HCT116 (cell line): ENCODE data around the gene MVK. TPM values are rescaled to one million over a fixed set of nuclear protein-coding genes. Genes with fewer than 3 reads are reported as not detected.

ENCODE experiments used
- ATAC-seq: fragments of 200-7000 bp; cut with Tn5 transposase; 2 replicates; pipeline ENCODE4 v1.9.1; 2020; ENCODE audit warnings: mild to moderate bottlenecking, moderate library complexity
- BruUV-seq: library from RNA; stranded (reverse); fragments of 400-500 nt; replicated peaks from 2 replicates; lab custom pipeline; 2021; lab: Mats Ljungman, UMichigan
- CTCF ChIA-PET: fragments of 300-600 bp; sonication (Branson Sonifier 250); formaldehyde crosslinking; loops from one replicate; lab custom pipeline; 2021; ENCODE audit warnings: antibody characterized with exemption; lab: Charles Lee
- POLR2A ChIA-PET: fragments of 300-600, 350-600 bp; sonication (Branson Sonifier 250); formaldehyde crosslinking; loops from one replicate; lab custom pipeline; 2021; ENCODE audit warnings: antibody characterized with exemption; lab: Charles Lee
- RAD21 ChIA-PET, 2 experiments: fragments of 300-600 bp; sonication (Branson Sonifier 250); formaldehyde crosslinking; loops; one replicate each; lab custom pipeline; 2023; ENCODE audit warnings: low total read pairs in 2 of 2; ENCODE audit not compliant: uncharacterized antibody in 2 of 2, unreplicated experiment in 2 of 2, low non-redundant PET in 1 of 2; lab: Charles Lee
- DNase-seq: peaks from one replicate; pipeline ENCODE4 v3.0.0-alpha.2; 2010; ENCODE audit warnings: low read depth, low spot score
- H2AFZ ChIP-seq: fragments of 200-600 bp; shearing (Covaris generic), sonication (generic); 2 replicates; pipeline ENCODE4 v1.6.1; 2017; ENCODE audit warnings: low read depth, mixed run types, mixed read lengths, antibody characterized with exemption, low read length; ENCODE audit not compliant: poor library complexity, severe bottlenecking
- H3K27ac ChIP-seq: 2 replicates; pipeline ENCODE4 v1.5.1; 2012; ENCODE audit warnings: low read depth, low read length
- H3K27me3 ChIP-seq: fragments of 200-600 bp; sonication (generic); 2 replicates; pipeline ENCODE4 v1.6.1; 2016; ENCODE audit warnings: mixed run types, low read length, mixed read lengths; ENCODE audit not compliant: insufficient read depth
- H3K36me3 ChIP-seq, 2 experiments: fragments of 200-500 bp in 1 of 2; fragments of 200-600 bp in 1 of 2; sonication (Bioruptor generic) in 1 of 2; sonication (generic) in 1 of 2; 2 replicates each; pipeline versions ENCODE4 v1.5.1 to v1.6.1; 2014 to 2016; ENCODE audit warnings: low read length in 2 of 2, inconsistent platforms in 1 of 2, mixed read lengths in 1 of 2, mixed run types in 1 of 2; ENCODE audit not compliant: insufficient read depth in 2 of 2, control insufficient read depth in 1 of 2
- H3K4me1 ChIP-seq, 2 experiments: fragments of 200-600 bp in 1 of 2; sonication (generic) in 1 of 2; 2 replicates each; pipeline versions ENCODE4 v1.5.1 to v1.6.1; 2012 to 2017; ENCODE audit warnings: low read length in 2 of 2, inconsistent platforms in 1 of 2, mild to moderate bottlenecking in 1 of 2, mixed read lengths in 1 of 2, mixed run types in 1 of 2, moderate library complexity in 1 of 2; ENCODE audit not compliant: insufficient read depth in 2 of 2, control insufficient read depth in 1 of 2
- H3K4me2 ChIP-seq: fragments of 200-600 bp; sonication (generic); 2 replicates; pipeline ENCODE4 v1.6.1; 2017; ENCODE audit warnings: mixed run types, low read length, mixed read lengths
- H3K4me3 ChIP-seq, 2 experiments: fragments of 200-600 bp in 1 of 2; sonication (generic) in 1 of 2; replicated peaks in 1 of 2; 2 replicates each; pipeline ENCODE4 v1.5.1; 2011 to 2016; ENCODE audit warnings: low read length in 2 of 2, control low read depth in 1 of 2, low read depth in 1 of 2, mild to moderate bottlenecking in 1 of 2, mixed read lengths in 1 of 2, mixed run types in 1 of 2
- H3K79me2 ChIP-seq: fragments of 200-600 bp; sonication (generic); 2 replicates; pipeline ENCODE4 v1.6.1; 2017; ENCODE audit warnings: mild to moderate bottlenecking, mixed run types, low read length, moderate library complexity, mixed read lengths; ENCODE audit not compliant: insufficient read depth
- H3K9ac ChIP-seq: fragments of 200-600 bp; sonication (generic); 2 replicates; pipeline ENCODE4 v1.6.1; 2016; ENCODE audit warnings: low read length, mixed read lengths
- H3K9me2 ChIP-seq: fragments of 200-600 bp; sonication (generic), shearing (Covaris generic); 2 replicates; pipeline ENCODE4 v1.6.1; 2017; ENCODE audit warnings: mixed run types, mild to moderate bottlenecking, moderate library complexity; ENCODE audit not compliant: insufficient read depth
- H3K9me3 ChIP-seq, 2 experiments: fragments of 200-500 bp in 1 of 2; fragments of 200-600 bp in 1 of 2; sonication (Bioruptor generic) in 1 of 2; sonication (generic) in 1 of 2; 2 replicates each; pipeline ENCODE4 v1.6.1; 2014 to 2017; ENCODE audit warnings: low read length in 2 of 2, mixed read lengths in 2 of 2, inconsistent platforms in 1 of 2, low read depth in 1 of 2, mild to moderate bottlenecking in 1 of 2, mixed run types in 1 of 2, moderate library complexity in 1 of 2; ENCODE audit not compliant: control insufficient read depth in 1 of 2, insufficient read depth in 1 of 2
- H4K20me1 ChIP-seq: fragments of 200-600 bp; sonication (generic), shearing (Covaris generic); 2 replicates; pipeline ENCODE4 v1.6.1; 2017; ENCODE audit warnings: mixed run types, mild to moderate bottlenecking, moderate library complexity; ENCODE audit not compliant: insufficient read depth
- CEBPB ChIP-seq: IDR thresholded peaks from 2 replicates; pipeline ENCODE4 v1.6.1; 2012; ENCODE audit warnings: low read depth
- EGR1 ChIP-seq: IDR thresholded peaks from 2 replicates; pipeline ENCODE4 v1.6.1; 2012; ENCODE audit warnings: low read depth
- ELF1 ChIP-seq: IDR thresholded peaks from 2 replicates; pipeline ENCODE4 v1.6.1; 2012; ENCODE audit warnings: low read depth, borderline replicate concordance
- EZH2phosphoT487 ChIP-seq: fragments of 200-600 bp; IDR thresholded peaks from 2 replicates; pipeline ENCODE4 v1.6.1; 2018; ENCODE audit warnings: antibody characterized with exemption, borderline replicate concordance
- POLR2A ChIP-seq: IDR thresholded peaks from 2 replicates; pipeline ENCODE4 v1.7.0; 2011; ENCODE audit warnings: borderline replicate concordance; ENCODE audit not compliant: insufficient read depth, insufficient read length; ENCODE audit errors: extremely low read depth
- SIN3A ChIP-seq: IDR thresholded peaks from 2 replicates; pipeline ENCODE4 v1.6.1; 2012; ENCODE audit warnings: low read depth
- SP1 ChIP-seq: IDR thresholded peaks from 2 replicates; pipeline ENCODE4 v1.6.1; 2012; ENCODE audit warnings: low read depth
- TCF7L2 ChIP-seq: IDR thresholded peaks from 2 replicates; pipeline ENCODE4 v1.7.0; 2011; ENCODE audit warnings: borderline replicate concordance, inconsistent platforms; ENCODE audit not compliant: insufficient read depth, insufficient read length; ENCODE audit errors: extremely low read depth
- YY1 ChIP-seq: IDR thresholded peaks from 2 replicates; pipeline ENCODE4 v1.6.1; 2011; ENCODE audit warnings: low read length, low read depth, moderate library complexity, mild to moderate bottlenecking; ENCODE audit not compliant: insufficient replicate concordance; ENCODE audit errors: extremely low read depth
- ZNF274 ChIP-seq: fragments of 200-500 bp; sonication (Bioruptor generic); IDR thresholded peaks from 2 replicates; pipeline ENCODE4 v1.6.1; 2014; ENCODE audit warnings: mild to moderate bottlenecking, low read depth, low read length, inconsistent platforms
- intact Hi-C: fragments of 100-400 bp; cut with micrococcal nuclease; formaldehyde crosslinking; loops from 2 replicates; pipeline ENCODE4 v1.10.0; 2022
- total RNA-seq: library from RNA; stranded (reverse); gene quantifications from one replicate; pipeline ENCODE4 v1.2.1, GENCODE V29; 2021; ENCODE audit not compliant: unreplicated experiment
- TF ChIP-seq, protein P1 (sequence below): IDR thresholded peaks from 2 replicates; pipeline ENCODE4 v1.6.1; 2012
- TF ChIP-seq, protein P2 (sequence below): IDR thresholded peaks from 2 replicates; pipeline ENCODE4 v1.6.1; 2011; ENCODE audit warnings: mild to moderate bottlenecking, low read length, moderate library complexity; ENCODE audit not compliant: insufficient replicate concordance; ENCODE audit errors: extremely low read depth
- TF ChIP-seq, protein P3 (sequence below), 3 experiments: fragments of 200-600 bp in 1 of 3; sonication (generic) in 1 of 3; IDR thresholded peaks in 2 of 3; conservative IDR thresholded peaks in 1 of 3; 2 replicates each; pipeline ENCODE4 v1.5.1; 2012 to 2017; ENCODE audit warnings: low read depth in 2 of 3, low read length in 2 of 3, antibody characterized with exemption in 1 of 3, borderline replicate concordance in 1 of 3, control low read depth in 1 of 3, mild to moderate bottlenecking in 1 of 3, mixed read lengths in 1 of 3, mixed run types in 1 of 3, moderate library complexity in 1 of 3; ENCODE audit not compliant: insufficient read depth in 1 of 3
- TF ChIP-seq, protein P4 (sequence below): IDR thresholded peaks from 2 replicates; pipeline ENCODE4 v1.6.1; 2012
- TF ChIP-seq, protein P5 (sequence below): IDR thresholded peaks from 2 replicates; pipeline ENCODE4 v1.6.1; 2012; ENCODE audit warnings: low read depth

The MVK gene
- total RNA-seq, 1 experiment from 2014 or later, result 17.3 TPM

DNA sequence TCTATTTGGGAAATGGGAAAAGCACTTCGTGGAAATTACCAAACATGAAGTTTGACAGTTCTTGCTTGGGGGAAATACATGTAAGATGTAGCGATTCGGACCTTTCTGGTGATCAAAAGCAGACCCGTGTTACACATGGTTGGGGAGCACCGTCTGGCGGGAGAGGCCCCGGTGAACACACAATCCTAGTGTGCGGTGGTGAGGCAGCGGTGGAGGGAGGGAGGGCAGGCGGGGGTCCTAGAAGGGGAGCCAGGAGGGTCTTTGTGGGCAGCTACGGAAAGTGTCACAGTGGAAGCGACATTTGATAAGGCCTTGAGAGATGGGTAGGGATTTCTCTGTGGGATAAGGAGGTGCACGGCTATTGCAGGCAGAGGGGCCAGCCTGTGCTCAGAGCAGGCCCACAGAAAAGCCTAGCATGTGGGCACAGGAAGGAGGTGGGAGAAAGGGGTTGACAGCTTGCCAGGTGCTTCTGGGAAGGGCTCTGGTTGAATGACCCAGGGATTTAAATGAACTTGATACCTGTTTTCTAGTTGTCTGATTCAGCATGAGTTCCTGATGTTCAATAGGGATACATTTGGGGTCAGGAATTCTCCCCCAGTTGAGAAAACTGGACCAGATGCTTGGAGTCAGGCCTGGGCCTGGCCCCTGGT, 7.2 kb downstream of the MVK start:
- Histone ChIP-seq H3K4me3 (no peak overlapping the region), H3K4me1 (peaks cover 11 to 17% of the 10 kb centered on the region in 2 experiments), H3K79me2 (no peaks in the 10 kb centered on the region), H3K27me3 (no peaks in the 10 kb centered on the region), H4K20me1 (no peaks in the 10 kb centered on the region), H3K36me3 (peaks cover 9% of the 10 kb centered on the region in 2 experiments; a peak in 1 of 4 replicates), H3K9me2 (no peaks in the 10 kb centered on the region), H3K9me3 (no peaks in the 10 kb centered on the region), H3K9ac (no peak overlapping the region), H2AFZ (no peak overlapping the region), H3K4me2 (no peak overlapping the region), H3K27ac (no peak overlapping the region)
- intact Hi-C loops, result no loop called here
- ATAC-seq (no peak), DNase-seq (no peak)
- POLR2A ChIA-PET, result no interaction called here
- no TSS peak for BruUV-seq
- TF ChIP-seq, protein P1, sequence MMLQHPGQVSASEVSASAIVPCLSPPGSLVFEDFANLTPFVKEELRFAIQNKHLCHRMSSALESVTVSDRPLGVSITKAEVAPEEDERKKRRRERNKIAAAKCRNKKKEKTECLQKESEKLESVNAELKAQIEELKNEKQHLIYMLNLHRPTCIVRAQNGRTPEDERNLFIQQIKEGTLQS, result no peak
- TF ChIP-seq TCF7L2 (no peak), EZH2phosphoT487 (no peak), ZNF274 (no peak), SP1 (no peak), YY1 (no peak), ELF1 (no peak), EGR1 (no peak), SIN3A (no peak), POLR2A (no peak), CEBPB (no peak)
- TF ChIP-seq, protein P2, sequence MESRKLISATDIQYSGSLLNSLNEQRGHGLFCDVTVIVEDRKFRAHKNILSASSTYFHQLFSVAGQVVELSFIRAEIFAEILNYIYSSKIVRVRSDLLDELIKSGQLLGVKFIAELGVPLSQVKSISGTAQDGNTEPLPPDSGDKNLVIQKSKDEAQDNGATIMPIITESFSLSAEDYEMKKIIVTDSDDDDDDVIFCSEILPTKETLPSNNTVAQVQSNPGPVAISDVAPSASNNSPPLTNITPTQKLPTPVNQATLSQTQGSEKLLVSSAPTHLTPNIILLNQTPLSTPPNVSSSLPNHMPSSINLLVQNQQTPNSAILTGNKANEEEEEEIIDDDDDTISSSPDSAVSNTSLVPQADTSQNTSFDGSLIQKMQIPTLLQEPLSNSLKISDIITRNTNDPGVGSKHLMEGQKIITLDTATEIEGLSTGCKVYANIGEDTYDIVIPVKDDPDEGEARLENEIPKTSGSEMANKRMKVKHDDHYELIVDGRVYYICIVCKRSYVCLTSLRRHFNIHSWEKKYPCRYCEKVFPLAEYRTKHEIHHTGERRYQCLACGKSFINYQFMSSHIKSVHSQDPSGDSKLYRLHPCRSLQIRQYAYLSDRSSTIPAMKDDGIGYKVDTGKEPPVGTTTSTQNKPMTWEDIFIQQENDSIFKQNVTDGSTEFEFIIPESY, result no peak
- TF ChIP-seq, protein P3, sequence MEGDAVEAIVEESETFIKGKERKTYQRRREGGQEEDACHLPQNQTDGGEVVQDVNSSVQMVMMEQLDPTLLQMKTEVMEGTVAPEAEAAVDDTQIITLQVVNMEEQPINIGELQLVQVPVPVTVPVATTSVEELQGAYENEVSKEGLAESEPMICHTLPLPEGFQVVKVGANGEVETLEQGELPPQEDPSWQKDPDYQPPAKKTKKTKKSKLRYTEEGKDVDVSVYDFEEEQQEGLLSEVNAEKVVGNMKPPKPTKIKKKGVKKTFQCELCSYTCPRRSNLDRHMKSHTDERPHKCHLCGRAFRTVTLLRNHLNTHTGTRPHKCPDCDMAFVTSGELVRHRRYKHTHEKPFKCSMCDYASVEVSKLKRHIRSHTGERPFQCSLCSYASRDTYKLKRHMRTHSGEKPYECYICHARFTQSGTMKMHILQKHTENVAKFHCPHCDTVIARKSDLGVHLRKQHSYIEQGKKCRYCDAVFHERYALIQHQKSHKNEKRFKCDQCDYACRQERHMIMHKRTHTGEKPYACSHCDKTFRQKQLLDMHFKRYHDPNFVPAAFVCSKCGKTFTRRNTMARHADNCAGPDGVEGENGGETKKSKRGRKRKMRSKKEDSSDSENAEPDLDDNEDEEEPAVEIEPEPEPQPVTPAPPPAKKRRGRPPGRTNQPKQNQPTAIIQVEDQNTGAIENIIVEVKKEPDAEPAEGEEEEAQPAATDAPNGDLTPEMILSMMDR (IDR thresholded peaks at IDR 0.05 in 2 of 3, conservative IDR thresholded peaks at IDR 0.05 in 1 of 3; ENCODE audit: borderline replicate concordance in 1 of 3, insufficient read depth in 1 of 3, low read depth in 2 of 3, low read length in 2 of 3), result no peak
- TF ChIP-seq, protein P4, sequence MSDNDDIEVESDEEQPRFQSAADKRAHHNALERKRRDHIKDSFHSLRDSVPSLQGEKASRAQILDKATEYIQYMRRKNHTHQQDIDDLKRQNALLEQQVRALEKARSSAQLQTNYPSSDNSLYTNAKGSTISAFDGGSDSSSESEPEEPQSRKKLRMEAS, result no peak
- TF ChIP-seq, protein P5, sequence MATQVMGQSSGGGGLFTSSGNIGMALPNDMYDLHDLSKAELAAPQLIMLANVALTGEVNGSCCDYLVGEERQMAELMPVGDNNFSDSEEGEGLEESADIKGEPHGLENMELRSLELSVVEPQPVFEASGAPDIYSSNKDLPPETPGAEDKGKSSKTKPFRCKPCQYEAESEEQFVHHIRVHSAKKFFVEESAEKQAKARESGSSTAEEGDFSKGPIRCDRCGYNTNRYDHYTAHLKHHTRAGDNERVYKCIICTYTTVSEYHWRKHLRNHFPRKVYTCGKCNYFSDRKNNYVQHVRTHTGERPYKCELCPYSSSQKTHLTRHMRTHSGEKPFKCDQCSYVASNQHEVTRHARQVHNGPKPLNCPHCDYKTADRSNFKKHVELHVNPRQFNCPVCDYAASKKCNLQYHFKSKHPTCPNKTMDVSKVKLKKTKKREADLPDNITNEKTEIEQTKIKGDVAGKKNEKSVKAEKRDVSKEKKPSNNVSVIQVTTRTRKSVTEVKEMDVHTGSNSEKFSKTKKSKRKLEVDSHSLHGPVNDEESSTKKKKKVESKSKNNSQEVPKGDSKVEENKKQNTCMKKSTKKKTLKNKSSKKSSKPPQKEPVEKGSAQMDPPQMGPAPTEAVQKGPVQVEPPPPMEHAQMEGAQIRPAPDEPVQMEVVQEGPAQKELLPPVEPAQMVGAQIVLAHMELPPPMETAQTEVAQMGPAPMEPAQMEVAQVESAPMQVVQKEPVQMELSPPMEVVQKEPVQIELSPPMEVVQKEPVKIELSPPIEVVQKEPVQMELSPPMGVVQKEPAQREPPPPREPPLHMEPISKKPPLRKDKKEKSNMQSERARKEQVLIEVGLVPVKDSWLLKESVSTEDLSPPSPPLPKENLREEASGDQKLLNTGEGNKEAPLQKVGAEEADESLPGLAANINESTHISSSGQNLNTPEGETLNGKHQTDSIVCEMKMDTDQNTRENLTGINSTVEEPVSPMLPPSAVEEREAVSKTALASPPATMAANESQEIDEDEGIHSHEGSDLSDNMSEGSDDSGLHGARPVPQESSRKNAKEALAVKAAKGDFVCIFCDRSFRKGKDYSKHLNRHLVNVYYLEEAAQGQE, result no peak
- CTCF ChIA-PET, result no interaction called here
- RAD21 ChIA-PET, result no interaction called here
